ENCODE measurements around the gene PPP2R3B.
"Not testable (repeated sequence)": the region's sequence is repeated elsewhere in the genome, so short reads cannot be mapped to it uniquely, and the experiment has no call there.

- not testable (repeated sequence) for TF ChIP-seq CTCF (tag by site-specific recombination; IDR thresholded peaks at IDR 0.05); KLF9 (tag by site-specific recombination; IDR thresholded peaks at IDR 0.05; ENCODE audit: low read depth)
Observed at GRCh38 chrX:385736-386135, 971 bp downstream of the PPP2R3B start.
